GM19467 (cell line): ENCODE measurements around the gene CCR1.
"Not testable (repeated sequence)": the region's sequence is repeated elsewhere in the genome, so short reads cannot be mapped to it uniquely, and the experiment has no call there.

ENCODE experiments used
- ATAC-seq: cut with Tn5 transposase; IDR thresholded peaks from one replicate; pipeline ENCODE4 v1.9.1; 2021; ENCODE audit warnings: mild to moderate bottlenecking, moderate library complexity; ENCODE audit not compliant: unreplicated experiment

CCR1 gene

DNA sequence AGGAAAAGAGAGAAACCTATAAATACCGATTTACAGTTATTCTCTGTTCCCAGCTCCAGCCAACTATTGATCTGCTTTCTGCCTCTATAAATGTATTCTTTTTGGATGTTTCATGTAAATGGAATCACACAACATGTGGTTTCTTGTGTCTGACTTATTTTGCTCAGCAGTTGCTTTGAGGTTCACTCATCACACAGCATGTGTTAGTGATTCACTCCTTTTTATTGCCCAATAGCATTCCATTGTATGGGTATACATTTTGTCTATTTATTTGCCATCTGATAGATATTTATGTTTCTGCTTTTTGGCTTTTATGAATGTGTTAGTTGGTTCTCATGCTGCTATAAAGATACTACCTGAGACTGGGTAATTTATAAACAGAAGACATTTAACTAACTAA, 23.6 kb downstream of the CCR1 start:
- ATAC-seq: no peak

DNA sequence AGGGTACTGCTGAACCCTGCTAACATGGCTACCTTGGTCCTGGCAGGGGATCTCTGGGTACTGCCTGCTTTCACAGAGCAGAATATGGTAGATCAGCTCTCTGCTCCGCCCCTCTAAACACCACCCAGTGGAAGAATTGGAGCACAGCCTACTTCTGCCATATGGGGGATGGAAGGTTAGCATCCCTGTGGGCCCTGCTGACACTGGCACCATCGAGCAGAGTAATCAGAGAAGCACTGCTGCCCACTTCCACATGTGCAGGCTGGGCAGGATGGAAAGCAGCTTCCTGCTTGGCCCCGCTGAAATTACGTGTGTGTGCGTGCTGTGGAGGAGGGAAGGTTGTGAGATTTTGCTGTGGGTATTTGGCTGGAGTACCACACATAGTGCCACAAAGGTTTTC, 24.8 kb downstream of the CCR1 start:
- no peak for ATAC-seq

DNA sequence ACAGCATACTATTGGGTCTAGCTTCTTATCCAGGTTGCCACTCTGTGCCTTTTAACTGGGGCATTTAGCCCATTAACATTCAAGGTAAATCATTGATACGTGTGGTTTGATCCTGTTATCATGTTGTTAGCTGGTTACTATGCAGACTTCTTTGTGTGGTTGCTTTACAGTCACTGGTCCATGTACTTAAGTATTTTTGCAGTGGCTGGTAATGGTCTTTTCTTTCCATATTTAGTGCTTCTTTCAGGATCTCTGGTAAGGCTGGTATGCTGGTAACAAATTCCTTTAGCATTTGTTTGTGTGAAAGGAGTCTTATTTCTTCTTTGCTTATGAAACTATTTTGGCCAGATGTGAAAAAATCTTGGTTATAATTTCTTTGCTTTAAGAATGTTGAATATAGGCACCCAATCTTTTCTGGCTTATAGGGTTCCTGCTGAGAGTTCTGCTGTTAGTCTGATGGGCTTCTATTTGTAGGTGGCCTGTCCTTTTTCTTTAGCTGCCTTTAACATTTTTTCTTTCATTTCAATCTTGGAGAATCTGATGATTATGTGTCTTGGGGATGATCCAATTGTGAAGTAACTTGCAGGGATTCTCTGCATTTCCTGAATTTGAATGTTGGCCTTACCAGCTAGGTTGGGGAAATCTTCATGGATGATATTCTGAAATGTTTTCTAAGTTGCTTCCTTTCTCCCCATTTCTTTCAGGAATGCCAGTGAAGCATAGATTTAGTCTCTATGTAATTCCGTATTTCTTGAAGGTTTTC, 39.3 kb downstream of the CCR1 start:
- ATAC-seq: no peak

DNA sequence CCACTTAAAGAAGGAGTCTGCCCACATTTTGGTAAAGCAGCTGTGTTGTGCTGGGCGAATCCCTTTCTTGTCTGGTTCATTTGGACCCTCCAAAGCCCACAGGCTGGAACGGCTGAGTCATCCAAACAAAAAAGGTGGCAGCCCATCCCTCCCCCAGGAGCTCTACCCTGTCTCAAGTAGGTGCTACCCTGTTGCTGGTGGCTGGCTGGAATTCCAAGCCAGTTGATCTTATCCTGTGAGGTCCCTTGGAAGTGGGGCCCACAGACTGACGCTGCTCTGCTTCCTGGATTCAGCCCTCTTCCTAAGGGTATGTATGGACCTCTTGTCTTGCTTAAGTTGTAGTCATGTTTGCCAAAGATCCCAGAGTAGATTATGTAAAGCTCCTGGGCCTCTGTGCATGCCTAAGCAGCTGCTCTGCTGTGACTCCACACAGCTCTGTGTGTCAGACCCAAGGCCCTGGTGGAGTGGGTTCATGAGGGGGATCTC, 44.5 kb downstream of the CCR1 start:
- ATAC-seq: no peak

DNA sequence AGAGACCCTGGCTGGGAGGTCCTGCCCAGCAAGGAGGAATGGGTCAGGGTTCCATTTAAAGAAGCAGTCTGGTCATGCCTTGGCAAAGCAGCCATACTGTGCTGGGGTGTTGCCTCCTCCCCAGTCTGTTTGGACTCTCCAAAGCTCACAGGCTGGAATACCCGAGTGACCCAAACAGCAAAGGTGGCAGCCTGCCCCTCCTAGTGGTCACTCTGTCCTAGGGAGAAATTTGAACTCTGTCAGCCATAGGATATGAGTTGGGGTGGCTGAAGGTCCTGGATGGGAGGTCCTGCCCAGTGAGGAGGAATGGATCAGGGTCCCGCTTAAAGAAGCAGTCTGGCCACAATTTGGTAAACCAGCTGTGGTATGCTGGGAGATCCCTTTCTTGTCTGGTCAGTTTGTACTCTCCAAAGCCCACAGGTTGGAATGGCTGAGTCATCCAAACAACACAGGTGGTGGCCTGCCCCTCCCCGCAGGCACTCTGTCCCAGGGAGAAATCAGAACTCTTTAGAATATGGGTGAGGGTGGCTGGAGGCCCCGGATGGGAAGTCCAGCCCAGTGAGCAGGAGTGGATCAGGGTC, 45.0 kb downstream of the CCR1 start:
- no peak for ATAC-seq

DNA sequence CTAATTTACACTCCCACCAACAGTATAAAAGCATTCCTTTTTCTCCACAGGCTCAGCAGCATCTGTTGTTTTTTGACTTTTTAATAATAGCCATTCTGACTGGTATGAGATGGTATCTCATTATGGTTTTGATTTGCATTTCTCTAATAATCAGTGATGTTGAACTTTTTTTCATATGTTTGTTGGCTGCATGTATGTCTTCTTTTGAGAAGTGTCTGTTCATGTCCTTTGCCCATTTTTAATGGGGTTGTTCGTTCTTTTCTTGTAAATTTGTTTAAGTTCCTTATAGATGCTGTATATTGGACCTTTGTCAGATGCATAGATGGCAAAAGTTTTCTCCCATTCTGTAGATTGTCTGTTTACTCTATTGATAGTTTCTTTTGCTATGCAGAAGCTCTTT, 50.4 kb downstream of the CCR1 start:
- not testable (repeated sequence) for ATAC-seq

DNA sequence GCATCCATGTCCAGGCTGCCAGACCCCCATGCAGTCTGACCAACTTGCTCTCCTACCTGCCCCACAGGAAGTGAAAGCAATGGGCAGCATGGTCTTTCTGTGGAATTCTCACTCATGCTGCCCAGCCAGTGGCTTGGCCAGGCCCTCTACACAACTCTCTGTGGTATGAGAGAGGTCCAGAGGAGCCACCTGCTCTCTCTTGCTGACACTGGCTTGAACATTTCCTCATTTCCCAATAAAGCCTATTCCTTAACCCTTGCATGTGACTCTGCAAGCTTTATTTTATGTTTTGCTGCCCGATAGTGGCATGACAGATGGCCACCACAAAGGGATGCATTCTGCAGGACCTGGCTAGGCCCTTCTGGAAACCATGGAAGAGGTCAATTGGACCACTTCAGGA, 53.8 kb downstream of the CCR1 start:
- no peak for ATAC-seq
